H1 (cell line): ENCODE results near the gene NAP1L5. TPM values are rescaled to one million over a fixed set of nuclear protein-coding genes. Genes with fewer than 3 reads are reported as not detected.

ENCODE experiments used
- polyA plus RNA-seq, 7 experiments: library from polyadenylated mRNA; depleted of rRNA in 3 of 7; stranded (reverse) in 5 of 7; unstranded in 2 of 7; fragments of >200 nt in 5 of 7; fragments of 200-250 nt in 2 of 7; gene quantifications; 1 replicate in 5 of 7; 2 replicates in 1 of 7; 4 replicates in 1 of 7; pipeline versions ENCODE4 v1.2.1 to v1.2.3, GENCODE V29; 2011 to 2013; ENCODE audit warnings: missing spikeins in 2 of 7, mixed read lengths in 2 of 7
- total RNA-seq: library from RNA; stranded (reverse); fragmentation: NEBNext Ultra II Directional; extraction: Animal tissue kit (Norgen Biotek cat#: 25700); gene quantifications from 2 replicates; pipeline ENCODE4 v1.2.1, GENCODE V29; 2021
- TF ChIP-seq, protein P1 (sequence below): IDR thresholded peaks from 2 replicates; pipeline ENCODE4 v1.6.1; 2012; ENCODE audit warnings: inconsistent platforms

Gene NAP1L5
- total and polyA plus RNA-seq, 2 of the 8 experiments (the other 6 are each of a cell fraction or from before 2014, with no cell fraction given) = 1.3 to 2.7 TPM

DNA sequence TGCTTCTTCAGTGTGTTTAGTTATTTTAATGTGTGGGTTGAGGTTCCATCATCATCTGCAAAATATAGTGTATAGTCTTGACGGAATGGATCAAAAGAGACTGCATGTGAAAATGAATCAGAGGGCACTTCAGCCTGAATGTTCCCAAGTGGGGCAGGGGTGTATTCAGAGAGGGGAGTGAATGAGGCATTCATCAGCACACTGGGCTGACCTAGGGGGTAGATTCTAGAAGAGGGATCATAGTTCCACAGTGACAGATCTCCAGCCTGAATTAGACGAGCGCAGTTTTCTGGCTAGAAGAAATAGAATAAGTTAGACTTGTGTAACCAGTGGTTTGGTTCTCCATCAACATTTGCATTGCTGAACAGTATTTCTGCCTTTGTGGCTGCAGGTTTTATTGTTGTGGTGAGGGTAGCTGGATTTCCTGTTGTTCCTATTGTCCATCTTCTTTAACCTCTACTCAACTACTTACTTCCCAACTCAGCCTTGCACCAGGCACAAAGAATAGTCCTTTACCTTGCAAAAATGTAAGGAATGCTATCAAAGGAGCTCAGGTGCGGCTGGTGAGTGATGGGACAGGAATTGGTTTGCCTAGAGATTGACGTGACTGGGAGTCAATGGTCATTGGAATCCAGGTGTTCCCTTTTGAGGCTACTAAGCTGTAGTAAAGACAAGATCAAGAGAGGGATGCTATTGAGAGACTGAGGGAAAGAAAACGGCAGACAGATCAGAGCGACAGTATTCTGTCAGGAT, 50.9 kb downstream of the NAP1L5 start (continued):
- TF ChIP-seq, protein P1, sequence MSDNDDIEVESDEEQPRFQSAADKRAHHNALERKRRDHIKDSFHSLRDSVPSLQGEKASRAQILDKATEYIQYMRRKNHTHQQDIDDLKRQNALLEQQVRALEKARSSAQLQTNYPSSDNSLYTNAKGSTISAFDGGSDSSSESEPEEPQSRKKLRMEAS = no peak
